Progenitor cell of endocrine pancreas (in vitro differentiated cells): ENCODE measurements around the gene FUNDC2. TPM values are rescaled to one million over a fixed set of nuclear protein-coding genes. Genes with fewer than 3 reads are reported as not detected.
"Not testable (repeated sequence)": the region's sequence is repeated elsewhere in the genome, so short reads cannot be mapped to it uniquely, and the experiment has no call there.

ENCODE experiments used
- DNase-seq: peaks from one replicate; pipeline ENCODE4 v3.0.0; 2021; ENCODE audit warnings: low spot score; ENCODE audit not compliant: unreplicated experiment
- H3K27ac Mint-ChIP-seq: 2 replicates; pipeline ENCODE4 v1.8.0; 2021; ENCODE audit warnings: mild to moderate bottlenecking, moderate library complexity, mixed read lengths
- H3K27me3 Mint-ChIP-seq: 2 replicates; pipeline ENCODE4 v1.8.0; 2021; ENCODE audit warnings: mixed read lengths
- H3K36me3 Mint-ChIP-seq: 2 replicates; pipeline ENCODE4 v1.8.0; 2022; ENCODE audit warnings: mixed read lengths; ENCODE audit not compliant: insufficient read depth
- H3K4me1 Mint-ChIP-seq: 2 replicates; pipeline ENCODE4 v1.8.0; 2021; ENCODE audit warnings: low read depth, mixed read lengths
- H3K4me3 Mint-ChIP-seq: 2 replicates; pipeline ENCODE4 v1.8.0; 2021; ENCODE audit warnings: low read depth, mild to moderate bottlenecking, moderate library complexity, mixed read lengths
- H3K9me3 Mint-ChIP-seq: 2 replicates; pipeline ENCODE4 v1.8.0; 2021; ENCODE audit warnings: low read depth, mixed read lengths
- CTCF ChIP-seq: fragments of 200-600 bp; sonication (generic); IDR thresholded peaks from one replicate; pipeline ENCODE4 v1.5.0; 2021; ENCODE audit warnings: antibody characterized with exemption, mild to moderate bottlenecking; ENCODE audit not compliant: unreplicated experiment
- total RNA-seq: library from RNA; stranded (reverse); gene quantifications from 2 replicates; pipeline ENCODE4 v1.2.1, GENCODE V29; 2021

The FUNDC2 gene
- total RNA-seq, 1 donor from 2014 or later = 92.8 TPM

- H3K4me1 Mint-ChIP-seq = no peaks in the 10 kb centered on the region
- no peak for DNase-seq
- no peaks in the 10 kb centered on the region for H3K36me3 Mint-ChIP-seq
- H3K27ac Mint-ChIP-seq = no peak overlapping the region
- H3K4me3 Mint-ChIP-seq = no peak overlapping the region
- no peaks in the 10 kb centered on the region for H3K27me3 Mint-ChIP-seq
- H3K9me3 Mint-ChIP-seq = peaks cover 38% of the 10 kb centered on the region
- no peak for TF ChIP-seq CTCF
Observed at GRCh38 chrX:154998204-154998880, 28.3 kb upstream of the FUNDC2 start.

- Mint-ChIP-seq H3K27ac (no peak overlapping the region), H3K4me3 (no peak overlapping the region), H3K4me1 (peaks cover 2% of the 10 kb centered on the region), H3K36me3 (no peaks in the 10 kb centered on the region), H3K9me3 (peaks cover 46% of the 10 kb centered on the region), H3K27me3 (no peaks in the 10 kb centered on the region)
- TF ChIP-seq CTCF = no peak
- DNase-seq = no peak
Observed at GRCh38 chrX:155000841-155001240, 25.8 kb upstream of the FUNDC2 start.

DNA sequence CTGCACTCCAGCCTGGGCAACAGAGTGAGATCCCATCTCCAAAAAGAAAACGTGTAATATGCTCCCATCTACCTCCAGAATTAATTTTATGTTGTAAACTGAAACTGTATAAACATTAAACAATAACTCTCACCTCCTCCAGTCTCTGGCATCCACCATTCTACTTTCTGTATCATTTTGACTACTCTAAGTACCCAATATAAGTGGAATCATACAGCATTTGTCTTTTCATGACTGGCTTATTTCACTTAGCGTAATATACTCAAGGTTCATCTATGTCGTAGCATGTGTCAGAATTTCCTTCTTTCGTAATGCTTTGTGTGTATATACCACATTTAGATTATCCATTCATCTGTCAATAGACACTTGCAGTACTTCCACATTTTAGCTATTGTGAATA is 24.8 kb upstream of the FUNDC2 start:
- Mint-ChIP-seq H3K9me3 (peaks cover 40% of the 10 kb centered on the region), H3K4me3 (no peak overlapping the region), H3K36me3 (no peaks in the 10 kb centered on the region), H3K27me3 (no peaks in the 10 kb centered on the region), H3K27ac (no peak overlapping the region), H3K4me1 (peaks cover 2% of the 10 kb centered on the region)
- no peak for TF ChIP-seq CTCF
- no peak for DNase-seq

DNA sequence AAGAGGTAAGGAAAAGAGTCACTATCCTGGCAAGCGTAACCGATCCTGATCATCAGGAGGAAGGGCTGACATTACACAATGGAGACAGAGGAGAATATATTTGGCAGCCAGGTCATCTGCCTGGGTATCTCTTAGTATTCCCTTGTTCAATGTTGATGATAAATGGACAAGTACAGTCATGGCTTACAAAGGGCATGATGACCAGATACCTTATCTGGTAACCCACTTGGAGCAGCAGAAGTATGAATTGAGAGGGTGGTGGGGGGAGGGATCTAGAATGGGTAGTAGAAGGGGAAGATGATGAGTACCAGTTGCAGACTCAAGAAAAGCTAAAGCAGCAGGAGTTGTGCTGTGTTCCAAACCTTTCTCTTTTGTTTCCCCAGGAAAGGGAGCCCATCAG is 21.5 kb upstream of the FUNDC2 start:
- no peak overlapping the region for H3K27ac Mint-ChIP-seq
- TF ChIP-seq CTCF = no peak
- no peaks in the 10 kb centered on the region for H3K27me3 Mint-ChIP-seq
- peaks cover 6% of the 10 kb centered on the region for H3K4me1 Mint-ChIP-seq
- H3K36me3 Mint-ChIP-seq = peaks cover 1% of the 10 kb centered on the region
- H3K9me3 Mint-ChIP-seq = peaks cover 28% of the 10 kb centered on the region
- H3K4me3 Mint-ChIP-seq = no peak overlapping the region
- DNase-seq = no peak

GRCh38 chrX:155006379-155006778 is 20.3 kb upstream of the FUNDC2 start:
- not testable (repeated sequence) for H3K4me1 Mint-ChIP-seq, DNase-seq, H3K4me3 Mint-ChIP-seq, H3K27ac Mint-ChIP-seq, H3K36me3 Mint-ChIP-seq, H3K27me3 Mint-ChIP-seq
- H3K9me3 Mint-ChIP-seq = peaks cover 27% of the 10 kb centered on the region

GRCh38 chrX:155006913-155007671 is 19.6 kb upstream of the FUNDC2 start:
- peak overlapping the region; percentile 67 for H3K27ac Mint-ChIP-seq
- not testable (repeated sequence) for H3K36me3 Mint-ChIP-seq, H3K4me3 Mint-ChIP-seq, H3K4me1 Mint-ChIP-seq, DNase-seq, H3K27me3 Mint-ChIP-seq
- H3K9me3 Mint-ChIP-seq = peaks cover 29% of the 10 kb centered on the region

DNA sequence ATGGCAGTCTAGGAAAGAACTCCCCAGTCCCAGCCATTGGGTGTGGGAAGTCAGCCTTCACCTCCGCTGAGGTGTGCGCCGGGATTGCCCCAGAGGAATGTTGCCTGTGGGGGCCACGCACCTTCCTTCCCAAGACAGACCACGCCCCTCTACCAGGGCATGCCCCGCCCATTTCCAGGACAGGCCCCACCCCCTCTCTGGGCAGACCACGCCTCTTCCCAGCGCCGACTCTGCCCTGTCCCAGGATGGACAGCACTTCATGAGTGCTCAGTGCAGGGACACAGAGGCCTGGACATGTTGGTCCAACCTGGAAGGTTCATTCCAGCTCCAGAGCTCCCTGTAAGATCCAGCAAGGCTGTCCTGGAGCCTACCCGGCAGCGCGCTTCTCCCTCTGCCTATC is 18.1 kb upstream of the FUNDC2 start:
- H3K27ac Mint-ChIP-seq, H3K36me3 Mint-ChIP-seq, H3K4me3 Mint-ChIP-seq, H3K4me1 Mint-ChIP-seq, DNase-seq, H3K27me3 Mint-ChIP-seq: not testable (repeated sequence)
- peaks cover 25% of the 10 kb centered on the region for H3K9me3 Mint-ChIP-seq
